CD4-positive, alpha-beta memory T cell (primary cell): ENCODE results near the gene PTPRB. TPM values are rescaled to one million over a fixed set of nuclear protein-coding genes. Genes with fewer than 3 reads are reported as not detected.

Experiments used
- CTCF ChIA-PET: fragments of 350-600 bp; sonication (Branson Sonifier 250); formaldehyde crosslinking; loops from one replicate; lab custom pipeline; 2021; ENCODE audit warnings: inconsistent platforms; ENCODE audit not compliant: partially characterized antibody; lab: Charles Lee
- POLR2A ChIA-PET: fragments of 350-600 bp; sonication (Branson Sonifier 250); formaldehyde crosslinking; loops from one replicate; lab custom pipeline; 2021; ENCODE audit not compliant: partially characterized antibody; lab: Charles Lee
- DNase-seq, 5 donors: peaks; one replicate each; pipeline versions ENCODE4 v3.0.0 to v3.0.0-alpha.2; 2020 to 2022; ENCODE audit warnings: mixed read lengths in 1 of 5
- H3K27ac ChIP-seq: one replicate; pipeline ENCODE4 v1.7.0; 2013; ENCODE audit warnings: low read depth, low read length
- H3K27me3 ChIP-seq: 2 replicates; pipeline ENCODE4 v1.7.0; 2013; ENCODE audit warnings: mild to moderate bottlenecking, low read length, moderate library complexity; ENCODE audit not compliant: insufficient read depth
- H3K36me3 ChIP-seq: 2 replicates; pipeline ENCODE4 v1.7.0; 2013; ENCODE audit warnings: mild to moderate bottlenecking, low read length, moderate library complexity; ENCODE audit not compliant: insufficient read depth
- H3K4me1 ChIP-seq: 2 replicates; pipeline ENCODE4 v1.7.0; 2013; ENCODE audit warnings: mild to moderate bottlenecking, low read length, moderate library complexity; ENCODE audit not compliant: insufficient read depth
- H3K4me3 ChIP-seq, 2 donors: one replicate each; pipeline ENCODE4 v1.7.0; 2013; ENCODE audit warnings: low read length in 2 of 2, mild to moderate bottlenecking in 1 of 2
- H3K9me3 ChIP-seq, 2 donors: one replicate each; pipeline ENCODE4 v1.7.0; 2013; ENCODE audit warnings: low read length in 2 of 2, control low read depth in 1 of 2; ENCODE audit not compliant: control insufficient read depth in 1 of 2
- H3K27ac Mint-ChIP-seq, 7 donors: one replicate each; pipeline ENCODE4 v1.8.0; 2020 to 2021; ENCODE audit warnings: mixed read lengths in 7 of 7, mild to moderate bottlenecking in 6 of 7, inconsistent platforms in 3 of 7, moderate library complexity in 3 of 7
- H3K27me3 Mint-ChIP-seq, 2 donors: one replicate each; pipeline ENCODE4 v1.8.0; 2020 to 2021; ENCODE audit warnings: mixed read lengths in 2 of 2
- H3K36me3 Mint-ChIP-seq, 2 donors: one replicate each; pipeline ENCODE4 v1.8.0; 2020 to 2021; ENCODE audit warnings: mixed read lengths in 2 of 2, inconsistent platforms in 1 of 2, mild to moderate bottlenecking in 1 of 2
- H3K4me1 Mint-ChIP-seq, 4 donors: one replicate each; pipeline ENCODE4 v1.8.0; 2020 to 2021; ENCODE audit warnings: mixed read lengths in 4 of 4, mild to moderate bottlenecking in 1 of 4
- H3K4me3 Mint-ChIP-seq, 8 donors: one replicate each; pipeline ENCODE4 v1.8.0; 2020 to 2021; ENCODE audit warnings: mixed read lengths in 8 of 8, mild to moderate bottlenecking in 7 of 8, moderate library complexity in 6 of 8, inconsistent platforms in 3 of 8
- H3K9me3 Mint-ChIP-seq, 8 donors: one replicate each; pipeline ENCODE4 v1.8.0; 2020 to 2021; ENCODE audit warnings: mixed read lengths in 8 of 8, mild to moderate bottlenecking in 5 of 8, inconsistent platforms in 3 of 8, moderate library complexity in 1 of 8
- intact Hi-C: fragments of 100-400 bp; cut with micrococcal nuclease; formaldehyde crosslinking; loops from one replicate; pipeline ENCODE4 v1.15.1; 2023
- polyA plus RNA-seq, 2 donors: library from polyadenylated mRNA; unstranded; fragments of 300-500 nt; fragmentation: Illumina TruSeq; gene quantifications; one replicate each; pipeline ENCODE4 v1.2.3, GENCODE V29; 2021
- total RNA-seq, 2 experiments: library from RNA; stranded (reverse); gene quantifications; one replicate each; pipeline ENCODE4 v1.2.3, GENCODE V29; 2021

The PTPRB gene
- total and polyA plus RNA-seq, 4 experiments from 2014 or later: not detected

GRCh38 chr12:70643939-70644338 is 6.7 kb upstream of the PTPRB start:
- CTCF ChIA-PET: no interaction called here
- no peaks in the 10 kb centered on the region for H3K4me1 Mint-ChIP-seq

GRCh38 chr12:70641691-70642090 is 4.5 kb upstream of the PTPRB start:
- no peak overlapping the region for H3K4me3 Mint-ChIP-seq
- no peaks in the 10 kb centered on the region for H3K36me3 Mint-ChIP-seq
- intact Hi-C loops: no loop called here
- H3K4me3 ChIP-seq: no peak overlapping the region
- CTCF ChIA-PET: no interaction called here
- H3K9me3 ChIP-seq: no peaks in the 10 kb centered on the region
- no peaks in the 10 kb centered on the region for H3K4me1 ChIP-seq
- POLR2A ChIA-PET: no interaction called here
- no peaks in the 10 kb centered on the region for H3K4me1 Mint-ChIP-seq
- H3K9me3 Mint-ChIP-seq: no peaks in the 10 kb centered on the region
- no peaks in the 10 kb centered on the region for H3K36me3 ChIP-seq
- peaks cover 4 to 7% of the 10 kb centered on the region in 2 donors for H3K27me3 Mint-ChIP-seq
- H3K27ac ChIP-seq: no peak overlapping the region
- H3K27me3 ChIP-seq: no peaks in the 10 kb centered on the region
- no peak overlapping the region for H3K27ac Mint-ChIP-seq
- DNase-seq: no peak

More at GRCh38 chr12:70643939-70644338, 6.7 kb upstream of the PTPRB start:
- no peaks in the 10 kb centered on the region for H3K9me3 Mint-ChIP-seq
- no peak overlapping the region for H3K4me3 ChIP-seq
- POLR2A ChIA-PET: no interaction called here
- peaks cover 4 to 6% of the 10 kb centered on the region in 2 donors for H3K27me3 Mint-ChIP-seq
- H3K4me1 ChIP-seq: no peaks in the 10 kb centered on the region
- no peak for DNase-seq
- no peaks in the 10 kb centered on the region for H3K27me3 ChIP-seq
- no peaks in the 10 kb centered on the region for H3K9me3 ChIP-seq
- no peak overlapping the region for H3K27ac Mint-ChIP-seq
- intact Hi-C loops: no loop called here
- no peaks in the 10 kb centered on the region for H3K36me3 ChIP-seq
- no peak overlapping the region for H3K4me3 Mint-ChIP-seq
- no peaks in the 10 kb centered on the region for H3K36me3 Mint-ChIP-seq
- H3K27ac ChIP-seq: no peak overlapping the region

GRCh38 chr12:70640901-70641300 is 3.7 kb upstream of the PTPRB start:
- H3K4me1 Mint-ChIP-seq: no peaks in the 10 kb centered on the region

GRCh38 chr12:70639535-70639934 is 2.3 kb upstream of the PTPRB start:
- no peak overlapping the region for H3K27ac ChIP-seq
- intact Hi-C loops: no loop called here
- no peaks in the 10 kb centered on the region for H3K36me3 ChIP-seq
- POLR2A ChIA-PET: no interaction called here
- H3K27me3 Mint-ChIP-seq: peaks cover 4 to 6% of the 10 kb centered on the region in 2 donors
- H3K36me3 Mint-ChIP-seq: no peaks in the 10 kb centered on the region
- no peak overlapping the region for H3K27ac Mint-ChIP-seq
- no peak overlapping the region for H3K4me3 Mint-ChIP-seq
- H3K27me3 ChIP-seq: no peaks in the 10 kb centered on the region
- H3K4me1 ChIP-seq: no peaks in the 10 kb centered on the region
- CTCF ChIA-PET: no interaction called here
- H3K9me3 ChIP-seq: no peaks in the 10 kb centered on the region
- no peaks in the 10 kb centered on the region for H3K4me1 Mint-ChIP-seq
- no peak overlapping the region for H3K4me3 ChIP-seq
- DNase-seq: no peak
- no peaks in the 10 kb centered on the region for H3K9me3 Mint-ChIP-seq

More at GRCh38 chr12:70640901-70641300, 3.7 kb upstream of the PTPRB start:
- no peak for DNase-seq
- no peak overlapping the region for H3K4me3 Mint-ChIP-seq
- intact Hi-C loops: no loop called here
- H3K27me3 Mint-ChIP-seq: peaks cover 4 to 7% of the 10 kb centered on the region in 2 donors
- Histone ChIP-seq H3K27me3 (no peaks in the 10 kb centered on the region), H3K4me3 (no peak overlapping the region), H3K27ac (no peak overlapping the region), H3K4me1 (no peaks in the 10 kb centered on the region), H3K36me3 (no peaks in the 10 kb centered on the region), H3K9me3 (no peaks in the 10 kb centered on the region)
- no peak overlapping the region for H3K27ac Mint-ChIP-seq
- ChIA-PET POLR2A (no interaction called here), CTCF (no interaction called here)
- H3K36me3 Mint-ChIP-seq: no peaks in the 10 kb centered on the region
- no peaks in the 10 kb centered on the region for H3K9me3 Mint-ChIP-seq

- H3K36me3 Mint-ChIP-seq: no peaks in the 10 kb centered on the region
- no peaks in the 10 kb centered on the region for H3K9me3 Mint-ChIP-seq
- H3K27ac ChIP-seq: no peak overlapping the region
- H3K9me3 ChIP-seq: no peaks in the 10 kb centered on the region
- H3K4me3 ChIP-seq: no peak overlapping the region
- POLR2A ChIA-PET: no interaction called here
- intact Hi-C loops: no loop called here
- H3K27ac Mint-ChIP-seq: no peak overlapping the region
- H3K36me3 ChIP-seq: no peaks in the 10 kb centered on the region
- H3K27me3 ChIP-seq: no peaks in the 10 kb centered on the region
- no peaks in the 10 kb centered on the region for H3K4me1 ChIP-seq
- no peak overlapping the region for H3K4me3 Mint-ChIP-seq
- no peak for DNase-seq
- no peaks in the 10 kb centered on the region for H3K4me1 Mint-ChIP-seq
- CTCF ChIA-PET: no interaction called here
- peaks cover 4 to 5% of the 10 kb centered on the region in 2 donors for H3K27me3 Mint-ChIP-seq
These were observed 1.6 kb upstream of the PTPRB start for GRCh38 chr12:70638639-70639360.

- no peaks in the 10 kb centered on the region for H3K36me3 ChIP-seq
- Mint-ChIP-seq H3K4me3 (no peak overlapping the region), H3K4me1 (no peaks in the 10 kb centered on the region), H3K27me3 (peaks cover 0 to 3% of the 10 kb centered on the region in 2 donors), H3K9me3 (peaks cover 0 to under 1% (median 0%) of the 10 kb centered on the region in 8 donors), H3K27ac (no peak overlapping the region), H3K36me3 (no peaks in the 10 kb centered on the region)
- intact Hi-C loops: no loop called here
- ChIA-PET CTCF (interaction anchor here (0.6 kb wide), 1 partner anchor 46 kb away, joined by 3 read pairs; no protein-coding TSS in a partner anchor), POLR2A (no interaction called here)
- H3K27ac ChIP-seq: no peak overlapping the region
- H3K27me3 ChIP-seq: no peaks in the 10 kb centered on the region
- H3K9me3 ChIP-seq: no peaks in the 10 kb centered on the region
- no peak for DNase-seq
- no peaks in the 10 kb centered on the region for H3K4me1 ChIP-seq
- no peak overlapping the region for H3K4me3 ChIP-seq
These were observed 1.5 kb downstream of the PTPRB start for GRCh38 chr12:70635755-70636154.

- H3K36me3 Mint-ChIP-seq: no peaks in the 10 kb centered on the region
- Histone ChIP-seq H3K4me1 (no peaks in the 10 kb centered on the region), H3K9me3 (no peaks in the 10 kb centered on the region), H3K4me3 (no peak overlapping the region), H3K36me3 (no peaks in the 10 kb centered on the region), H3K27me3 (no peaks in the 10 kb centered on the region), H3K27ac (no peak overlapping the region)
- POLR2A ChIA-PET: no interaction called here
- no peak overlapping the region for H3K4me3 Mint-ChIP-seq
- CTCF ChIA-PET: no interaction called here
- no peak overlapping the region for H3K27ac Mint-ChIP-seq
- H3K27me3 Mint-ChIP-seq: peaks cover 3 to 5% of the 10 kb centered on the region in 2 donors
- peaks cover 0 to 9% (median under 1%) of the 10 kb centered on the region in 8 donors for H3K9me3 Mint-ChIP-seq
- intact Hi-C loops: no loop called here
- H3K4me1 Mint-ChIP-seq: no peaks in the 10 kb centered on the region
- no peak for DNase-seq
These were observed 8.3 kb downstream of the PTPRB start for GRCh38 chr12:70628701-70629480.
